GM19455 (cell line): ENCODE data around the gene SLC22A23.

Experiments
- ATAC-seq: cut with Tn5 transposase; IDR thresholded peaks from one replicate; pipeline ENCODE4 v1.9.1; 2021; ENCODE audit not compliant: unreplicated experiment

SLC22A23 gene

DNA sequence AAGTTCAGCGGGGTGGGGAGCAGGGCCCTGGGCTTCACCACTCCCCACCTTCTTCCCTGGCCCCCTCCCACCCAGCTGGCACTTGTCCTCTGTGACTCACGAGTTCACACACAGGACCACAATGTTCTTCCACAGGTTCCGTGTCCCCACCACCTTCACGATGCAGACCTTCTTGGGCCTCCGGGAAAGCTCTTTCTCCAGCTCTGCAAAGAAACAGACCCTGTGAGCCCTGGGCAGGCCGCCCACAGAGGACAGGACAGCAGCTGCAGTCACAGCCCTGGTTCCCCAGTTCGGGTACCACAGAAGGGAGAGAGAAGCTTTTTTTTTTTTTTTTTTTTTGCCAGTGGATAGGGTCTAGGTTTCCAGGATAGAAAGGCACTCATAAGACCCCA is 167.2 kb downstream of the SLC22A23 start:
- ATAC-seq: no peak

DNA sequence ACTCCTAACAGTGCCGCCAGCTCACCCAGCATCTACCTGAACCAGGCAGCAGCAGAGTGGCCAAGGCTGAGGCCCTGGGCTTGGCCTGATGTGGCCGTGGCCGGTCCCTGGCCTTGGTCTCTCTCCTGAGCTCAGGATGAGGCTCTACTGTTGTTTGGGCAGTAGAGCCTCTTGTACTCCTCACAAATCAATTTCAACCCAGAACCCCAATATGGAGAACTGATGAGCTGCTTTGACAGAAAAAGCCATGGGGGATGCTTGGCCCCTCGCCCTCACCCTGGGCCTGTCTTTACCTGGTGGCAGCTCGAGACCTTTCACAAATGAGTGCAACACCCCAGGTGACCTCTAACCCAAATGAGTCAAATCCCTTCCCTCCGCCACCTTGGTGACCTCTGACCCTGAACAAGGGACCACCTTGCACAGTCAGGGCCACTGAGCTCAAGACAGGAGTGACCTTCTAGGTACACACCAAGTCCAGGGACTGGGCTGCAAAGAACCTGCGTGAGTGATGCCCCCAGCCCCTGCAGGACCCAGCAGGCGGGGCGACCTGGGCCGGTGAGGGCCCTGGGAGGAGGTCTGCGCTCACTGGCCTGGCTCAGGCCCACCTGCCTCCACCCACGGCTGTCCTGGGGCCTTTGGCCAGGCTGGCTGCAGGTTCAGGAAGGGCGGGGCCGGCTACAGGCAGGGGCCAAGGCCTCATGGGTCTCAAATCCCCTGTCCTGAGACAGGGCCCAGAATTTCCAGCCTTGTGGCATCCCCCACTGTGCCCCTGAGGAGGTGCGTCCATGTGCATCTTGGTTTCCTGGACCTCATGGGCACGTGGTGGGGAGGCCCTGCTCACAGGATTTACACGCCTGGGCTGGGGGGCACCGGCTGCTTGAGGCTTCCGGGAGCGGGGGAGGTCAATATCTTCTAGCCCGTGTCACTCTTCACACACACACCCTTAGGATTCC is 167.9 kb downstream of the SLC22A23 start:
- ATAC-seq: no peak

DNA sequence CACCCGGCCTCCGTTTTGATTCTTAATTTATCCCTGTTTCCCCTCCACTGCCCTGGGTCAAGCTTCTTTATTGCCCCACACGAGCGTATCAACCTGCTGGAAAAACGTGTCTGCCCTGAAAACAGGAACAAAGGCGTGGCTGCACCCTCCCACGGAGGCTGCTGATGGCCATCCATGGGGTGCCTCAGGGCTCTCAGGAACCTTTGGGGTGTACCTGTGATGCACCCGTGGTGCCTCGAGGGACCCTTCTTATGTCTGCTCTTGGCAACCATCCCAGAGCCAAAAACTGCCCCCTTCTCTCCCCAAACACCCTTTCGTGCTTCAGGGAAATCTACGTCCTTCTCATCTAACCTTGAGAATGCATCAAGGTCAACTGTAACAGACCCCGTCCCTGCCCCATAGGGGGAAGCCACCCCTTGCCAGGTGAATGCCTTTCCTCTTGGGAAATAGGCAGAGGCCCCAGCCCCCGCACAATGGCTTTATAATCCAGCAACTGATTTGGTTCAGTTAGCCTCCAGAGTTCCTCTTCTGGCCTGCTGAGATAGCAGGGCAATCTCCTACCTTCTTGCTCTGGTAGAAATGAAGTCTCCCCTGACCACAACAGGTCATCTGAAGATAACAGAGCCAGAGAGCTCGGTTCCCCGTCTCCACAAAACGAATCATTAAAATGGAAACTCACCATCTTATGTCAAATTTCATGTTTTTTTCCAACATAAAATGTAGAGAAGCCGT is 168.7 kb downstream of the SLC22A23 start:
- no peak for ATAC-seq

DNA sequence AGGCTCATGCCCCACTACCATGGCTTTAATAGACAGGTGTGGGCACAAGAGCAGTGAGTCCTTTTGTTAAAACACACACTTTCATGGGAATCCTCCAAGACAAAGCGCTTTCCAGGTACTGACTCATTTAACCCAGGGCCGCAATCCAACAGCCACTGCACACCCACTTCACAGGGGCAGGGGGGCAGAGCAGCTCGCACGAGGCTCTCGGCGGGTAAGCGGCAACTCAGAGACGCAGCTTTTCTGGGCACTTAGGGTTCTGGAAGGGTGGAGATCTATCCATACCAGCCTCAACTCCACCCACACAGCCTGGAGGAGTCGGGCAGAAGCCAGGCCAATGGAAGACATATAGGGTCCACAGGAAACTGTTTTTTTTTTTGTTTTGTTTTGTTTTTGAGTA is 169.5 kb downstream of the SLC22A23 start:
- ATAC-seq: no peak

DNA sequence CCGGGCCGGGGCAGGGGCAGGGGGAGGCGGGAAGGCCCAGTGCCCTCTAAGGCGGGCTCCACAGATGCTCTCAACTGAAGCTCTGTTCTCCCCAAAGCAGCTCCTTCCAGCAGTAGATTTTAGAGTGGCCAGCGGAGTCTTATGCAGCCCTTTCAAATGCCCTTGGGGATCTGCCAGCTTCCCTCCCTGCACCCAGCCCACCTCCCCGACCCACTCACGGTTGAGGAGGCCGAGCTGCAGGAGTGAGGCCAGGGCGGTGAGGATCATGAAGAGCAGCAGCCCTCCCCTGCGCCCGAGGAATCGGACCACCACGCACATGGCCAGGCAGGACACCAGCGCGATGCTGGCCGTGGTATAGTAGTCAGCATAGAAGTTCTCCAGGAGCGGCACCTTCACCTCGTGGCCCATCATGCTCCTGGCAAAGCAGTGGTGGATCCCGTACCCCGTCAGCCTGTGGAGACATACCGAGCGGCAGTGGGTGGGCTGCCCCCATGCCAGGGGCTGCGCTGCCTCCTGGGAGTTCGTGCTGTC is 170.1 kb downstream of the SLC22A23 start:
- no peak for ATAC-seq

DNA sequence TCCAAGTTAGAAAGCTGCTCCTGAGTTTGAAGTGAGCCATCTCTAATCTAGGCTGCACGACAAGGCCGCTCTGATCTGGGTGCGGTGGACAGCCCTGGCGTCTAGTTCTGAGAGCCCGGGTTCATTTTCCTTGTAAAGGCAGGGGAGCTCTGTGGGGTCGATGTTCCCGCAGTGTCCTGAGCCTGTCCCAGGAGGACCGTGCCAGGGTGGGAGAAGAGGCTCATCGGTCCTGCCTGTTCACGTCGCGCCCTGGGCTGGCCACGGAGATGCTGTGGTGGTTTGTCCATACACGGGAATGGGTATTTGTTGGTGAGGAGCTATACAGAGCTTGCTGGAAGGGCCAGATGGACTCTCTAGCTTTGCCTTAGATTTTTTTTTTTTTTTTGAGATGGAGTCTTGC is 171.1 kb downstream of the SLC22A23 start:
- no peak for ATAC-seq

DNA sequence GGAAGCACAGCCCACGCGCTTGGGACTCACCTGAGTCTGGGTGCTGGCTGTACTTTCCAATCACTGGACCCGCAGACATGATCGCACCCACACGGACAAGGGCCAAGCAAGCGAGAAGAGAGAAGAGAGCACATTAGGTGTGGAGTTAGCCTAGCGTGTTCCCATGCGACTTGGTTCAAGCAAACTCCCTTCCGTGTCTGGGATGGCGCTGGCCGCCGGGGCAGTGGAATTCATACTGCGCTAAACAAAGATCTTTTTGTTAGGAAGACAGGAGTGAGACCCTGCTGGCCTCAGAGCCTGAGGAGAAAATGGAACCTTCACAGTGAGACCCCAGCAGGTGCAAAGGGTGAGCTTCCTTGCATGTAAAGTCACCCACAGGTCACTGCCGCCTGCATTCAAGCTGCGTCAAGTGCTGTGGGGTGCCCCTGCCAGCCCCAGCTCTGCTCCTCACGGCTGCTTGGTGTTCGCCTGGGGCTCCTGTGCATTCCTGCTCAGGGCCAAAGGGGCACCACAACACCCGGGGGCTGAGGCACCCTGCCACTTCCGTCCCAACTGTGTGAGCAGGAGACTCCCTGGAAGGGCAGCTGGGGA is 171.7 kb downstream of the SLC22A23 start:
- ATAC-seq: no peak

DNA sequence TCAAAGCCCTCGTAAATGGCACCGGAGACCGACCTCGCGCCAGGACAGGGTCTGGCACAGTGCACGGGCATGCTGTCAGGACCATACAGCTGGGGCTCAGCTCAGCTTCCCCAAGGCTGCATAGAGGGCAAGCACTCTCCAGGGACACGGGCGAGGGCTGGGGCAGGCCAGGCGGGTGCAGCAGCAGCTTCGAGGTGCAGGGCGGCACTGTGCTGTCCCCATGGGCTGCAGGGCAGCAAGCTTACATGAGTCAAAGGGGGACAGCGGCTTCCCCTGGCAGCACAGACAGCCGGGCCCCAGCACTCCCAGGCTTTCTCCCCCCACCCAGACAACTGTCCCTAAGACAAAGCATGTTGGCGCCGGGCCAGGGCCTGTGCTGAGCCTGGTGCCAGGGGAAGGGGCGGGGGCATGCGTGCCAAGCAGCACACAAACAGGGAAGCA is 172.4 kb downstream of the SLC22A23 start:
- no peak for ATAC-seq

DNA sequence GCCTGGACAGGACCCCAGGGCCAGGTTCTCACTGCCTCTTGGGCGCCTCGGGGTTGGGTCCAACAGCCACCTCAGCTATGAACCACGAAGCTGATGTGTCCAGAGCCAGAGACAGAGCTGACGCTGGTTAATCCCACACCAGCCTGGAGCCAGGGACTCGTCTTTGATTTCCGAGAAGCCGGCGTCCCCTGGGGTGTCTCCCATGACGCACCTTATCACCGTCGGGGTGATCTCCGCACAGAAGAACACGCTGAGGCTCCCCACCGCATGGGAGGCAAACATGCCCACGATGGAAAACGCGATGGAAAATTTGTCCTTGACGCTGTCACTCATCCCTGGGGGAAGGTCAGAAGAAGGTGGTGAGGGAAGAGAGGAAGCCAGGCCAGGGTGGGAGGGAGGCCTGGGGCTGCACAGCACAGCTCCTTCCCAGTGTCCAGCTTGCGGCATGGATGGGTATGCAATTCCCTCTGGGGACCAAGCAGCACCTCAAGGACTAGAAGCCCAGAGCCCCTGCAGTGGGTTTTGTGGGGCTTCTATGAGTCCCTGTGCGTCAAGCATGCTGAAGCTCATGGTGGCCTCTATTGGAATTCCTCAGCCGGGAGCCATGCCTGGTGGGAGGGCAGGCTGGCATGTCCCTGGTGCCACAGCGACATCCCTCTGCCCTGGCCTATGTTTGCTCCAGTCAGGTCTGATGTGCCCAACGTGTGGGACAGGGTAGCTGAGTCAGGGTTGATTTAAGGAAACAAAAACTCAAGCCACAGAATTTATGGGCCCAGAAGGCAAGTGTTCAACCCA is 173.0 kb downstream of the SLC22A23 start:
- no peak for ATAC-seq

DNA sequence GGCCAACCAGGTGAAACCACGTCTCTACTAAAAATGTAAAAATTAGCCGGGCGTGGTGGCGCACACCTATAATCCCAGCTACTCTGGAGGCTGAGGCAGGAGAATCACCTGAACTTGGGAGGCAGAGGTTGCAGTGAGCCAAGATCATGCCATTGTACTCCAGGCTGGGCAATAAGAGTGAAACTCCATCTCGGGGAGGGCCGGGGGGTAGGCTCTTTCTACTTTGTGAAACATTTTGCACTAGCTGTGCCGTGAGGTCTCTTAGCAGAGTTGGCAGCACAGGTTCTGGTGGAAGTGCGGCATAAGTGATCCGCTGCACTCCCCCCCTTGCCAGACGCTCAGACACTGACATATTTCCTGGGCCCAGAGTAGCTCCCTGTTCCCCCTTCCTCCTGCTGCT is 173.6 kb downstream of the SLC22A23 start:
- ATAC-seq: no peak

DNA sequence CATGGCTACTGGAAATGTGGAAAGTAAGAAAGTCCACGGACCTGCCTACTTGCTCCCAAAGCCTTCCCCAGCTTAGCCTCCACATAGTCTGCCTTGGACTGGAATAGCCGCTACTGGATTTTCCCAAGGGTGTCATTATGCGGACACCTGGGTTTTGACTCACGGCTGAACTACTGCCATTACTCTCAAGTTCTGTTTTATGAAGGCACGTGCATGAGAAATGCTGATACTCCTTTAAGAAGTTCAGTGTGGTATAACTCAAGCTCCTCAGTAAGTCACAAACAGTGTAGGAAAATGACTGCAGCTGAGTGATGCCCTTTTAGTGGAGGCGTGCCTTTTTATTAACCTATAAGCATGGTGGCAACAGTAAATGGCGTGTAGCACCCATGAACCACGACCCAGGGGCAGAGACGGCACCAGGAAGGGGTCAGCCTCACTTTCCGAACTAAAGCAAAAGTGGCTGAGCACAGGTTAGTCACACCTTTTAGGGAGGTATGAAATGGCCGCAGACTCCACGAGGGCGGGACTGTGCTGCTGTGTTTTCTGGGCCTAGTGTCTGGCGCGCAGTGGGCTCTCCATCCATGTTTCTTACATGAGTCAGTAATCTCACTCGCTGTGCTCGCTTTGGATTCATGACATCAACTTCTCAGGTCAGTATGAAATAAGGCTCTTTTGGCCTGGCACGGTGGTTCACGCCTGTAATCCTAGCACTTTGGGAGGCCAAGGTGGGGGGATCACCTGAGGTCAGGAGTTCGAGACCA is 174.2 kb downstream of the SLC22A23 start:
- no peak for ATAC-seq

DNA sequence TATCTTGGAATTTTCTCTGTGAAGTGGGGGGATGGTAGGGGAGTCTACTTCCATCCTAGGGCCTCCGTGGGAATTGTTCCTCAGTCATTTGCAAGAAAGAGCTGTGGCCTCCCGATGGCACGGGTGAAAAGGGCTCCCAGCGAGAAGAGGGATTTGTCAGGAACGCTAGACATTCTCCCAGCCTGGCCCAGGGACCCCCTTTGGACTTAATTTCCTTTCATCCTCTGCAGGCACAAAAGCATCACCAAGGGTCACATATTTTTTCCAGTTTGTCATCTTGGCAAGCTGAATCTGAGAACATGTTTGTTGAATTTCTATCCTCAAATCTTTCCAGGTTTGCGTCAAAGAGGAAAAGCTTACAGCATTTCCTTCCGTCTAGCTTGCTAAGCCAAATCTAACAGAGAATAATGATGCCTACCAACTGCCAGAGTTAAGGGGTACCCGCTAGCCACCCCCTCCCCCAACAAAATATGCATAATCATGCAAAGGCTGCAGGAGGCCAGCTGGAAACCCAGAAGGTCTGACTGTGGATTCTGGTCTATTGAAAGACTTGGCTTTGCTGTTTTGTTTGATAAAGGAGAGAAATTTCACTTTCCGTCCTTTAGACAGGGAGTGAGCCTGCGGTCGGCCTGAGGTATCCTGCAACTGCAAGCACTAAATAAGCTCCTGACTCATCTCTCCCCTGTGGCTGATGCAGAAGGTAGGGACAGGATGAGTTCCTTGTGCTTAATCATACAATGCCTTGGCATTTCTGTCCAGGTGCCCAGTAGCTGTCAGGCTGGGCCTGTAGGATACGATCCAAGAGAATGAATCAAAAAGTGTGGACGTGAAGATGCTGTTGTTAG is 175.0 kb downstream of the SLC22A23 start:
- no peak for ATAC-seq

DNA sequence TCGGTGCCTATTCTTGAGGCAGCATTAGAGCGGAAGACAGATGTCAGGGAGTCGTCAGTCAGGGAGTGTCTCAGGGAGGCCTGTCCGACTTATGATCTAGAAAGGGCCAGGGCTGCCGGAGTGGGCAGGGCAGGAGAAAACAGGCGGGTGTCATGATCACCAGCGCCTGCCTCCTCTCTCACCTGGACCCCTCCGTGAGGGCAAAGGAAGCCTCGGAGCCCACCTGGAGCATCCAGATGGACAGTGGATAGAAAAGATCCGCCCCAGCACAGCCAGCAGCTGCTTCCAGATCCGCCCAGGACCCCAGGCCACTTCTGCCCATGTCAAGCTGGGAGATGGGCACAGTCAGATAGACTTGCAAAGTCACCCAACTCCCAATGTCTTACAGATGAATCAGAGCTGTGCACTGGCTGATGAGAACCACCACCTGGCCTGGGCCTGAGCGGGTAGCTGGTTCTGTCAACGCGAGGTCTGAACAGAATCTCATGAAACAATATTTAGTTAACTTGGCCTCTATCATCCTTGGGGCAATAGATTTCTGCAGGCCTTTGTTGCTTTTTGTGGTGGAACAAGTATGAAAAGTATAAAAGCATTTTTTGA is 175.9 kb downstream of the SLC22A23 start:
- ATAC-seq: no peak

DNA sequence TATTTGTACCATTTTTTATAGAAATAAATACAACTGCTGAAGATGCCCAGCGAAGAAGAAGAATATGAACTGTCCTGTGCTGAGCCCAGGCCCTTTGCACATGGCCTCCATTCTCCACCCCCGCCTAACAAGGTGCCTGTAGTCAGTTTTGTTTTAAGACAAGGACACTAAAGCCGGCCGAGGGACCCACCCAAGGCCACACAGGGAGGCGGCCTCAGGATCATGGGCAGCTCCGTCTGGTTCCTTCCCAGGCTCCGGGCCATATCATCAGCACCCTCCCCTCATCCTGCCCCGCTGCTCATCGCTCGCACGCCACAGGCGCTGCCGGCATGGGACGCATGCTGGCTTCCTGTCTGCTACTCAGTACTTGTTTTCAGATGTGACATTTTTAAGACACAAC is 176.8 kb downstream of the SLC22A23 start:
- ATAC-seq: no peak

DNA sequence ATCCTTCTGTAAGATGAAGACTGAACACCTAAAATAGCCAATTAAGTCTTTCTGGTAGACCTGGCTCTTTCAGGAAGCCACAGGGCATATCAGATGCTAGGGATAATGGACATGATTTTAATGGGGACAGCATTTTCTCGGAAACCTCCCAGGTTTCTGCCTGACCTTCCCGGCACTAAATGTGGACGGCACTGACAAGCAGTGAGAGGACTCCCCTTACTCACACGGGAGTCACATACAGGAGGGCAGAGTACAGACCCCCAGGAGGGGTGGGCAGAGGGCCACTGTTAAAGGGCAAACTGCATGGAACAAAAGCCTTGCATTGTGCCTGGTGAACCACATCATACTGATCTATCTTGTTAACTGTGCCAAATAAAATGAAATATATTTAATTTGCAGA is 178.2 kb downstream of the SLC22A23 start:
- ATAC-seq: no peak

DNA sequence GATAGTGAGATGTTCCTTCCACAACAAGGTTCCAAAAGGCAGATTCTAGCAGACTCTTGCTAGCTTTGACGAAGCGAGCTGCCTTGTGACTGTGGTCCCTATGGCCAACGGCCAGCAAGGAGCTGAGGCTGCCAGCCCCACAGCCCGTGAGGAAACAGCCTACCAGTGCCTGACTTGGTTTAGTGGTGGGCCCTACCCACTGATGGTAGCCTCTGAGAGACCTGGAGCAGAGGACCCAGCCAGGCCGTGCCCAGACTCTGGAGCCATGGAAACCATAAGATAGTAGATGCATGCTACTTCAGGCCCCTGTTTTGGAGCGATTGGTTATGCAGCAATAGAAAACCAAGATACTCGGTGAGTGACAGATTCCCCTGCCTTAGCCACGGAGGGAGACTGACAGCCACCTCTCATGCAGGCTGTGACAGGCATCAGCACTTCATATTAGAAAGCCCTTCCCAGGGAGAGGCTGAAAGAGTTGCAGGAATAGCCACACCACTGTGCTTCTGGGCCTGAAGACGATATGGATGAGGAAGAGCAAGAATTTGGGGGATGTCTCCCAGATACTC is 178.9 kb downstream of the SLC22A23 start:
- no peak for ATAC-seq

DNA sequence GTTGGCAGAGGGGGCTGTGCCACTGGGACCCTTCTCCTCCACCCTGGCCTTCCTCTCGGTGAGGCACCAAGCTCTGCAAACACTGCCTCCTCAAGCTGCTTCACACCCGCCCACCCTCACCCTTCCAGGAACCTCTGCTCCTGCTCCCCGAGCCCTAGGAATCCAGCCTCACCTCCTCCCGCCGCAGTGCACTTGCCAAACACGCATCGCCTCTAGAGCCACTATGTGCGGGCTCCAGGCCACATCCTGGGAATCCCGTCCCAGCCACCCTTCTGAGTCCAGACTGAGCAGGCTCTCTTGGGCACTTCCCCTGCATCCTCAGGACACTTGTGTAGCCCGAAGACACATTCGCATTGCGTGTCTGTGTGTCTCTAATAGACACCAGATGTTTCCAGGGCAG is 179.6 kb downstream of the SLC22A23 start:
- no peak for ATAC-seq
